HG03439 (cell line): ENCODE data around the gene LSM3.
A peak's percentile ranks its signal among the peaks of the same experiment; 100 is the strongest.

Experiments used
- ATAC-seq: cut with Tn5 transposase; IDR thresholded peaks from one replicate; pipeline ENCODE4 v1.9.1; 2021; ENCODE audit warnings: mild to moderate bottlenecking, moderate library complexity; ENCODE audit not compliant: unreplicated experiment

Gene LSM3

GRCh38 chr3:14143271-14144225, 35.1 kb upstream of the LSM3 start:
- no peak for ATAC-seq

- peak; percentile 88 for ATAC-seq
Observed at GRCh38 chr3:14144423-14145075, 34.1 kb upstream of the LSM3 start.

GRCh38 chr3:14145236-14145635, 33.4 kb upstream of the LSM3 start:
- ATAC-seq = no peak

DNA sequence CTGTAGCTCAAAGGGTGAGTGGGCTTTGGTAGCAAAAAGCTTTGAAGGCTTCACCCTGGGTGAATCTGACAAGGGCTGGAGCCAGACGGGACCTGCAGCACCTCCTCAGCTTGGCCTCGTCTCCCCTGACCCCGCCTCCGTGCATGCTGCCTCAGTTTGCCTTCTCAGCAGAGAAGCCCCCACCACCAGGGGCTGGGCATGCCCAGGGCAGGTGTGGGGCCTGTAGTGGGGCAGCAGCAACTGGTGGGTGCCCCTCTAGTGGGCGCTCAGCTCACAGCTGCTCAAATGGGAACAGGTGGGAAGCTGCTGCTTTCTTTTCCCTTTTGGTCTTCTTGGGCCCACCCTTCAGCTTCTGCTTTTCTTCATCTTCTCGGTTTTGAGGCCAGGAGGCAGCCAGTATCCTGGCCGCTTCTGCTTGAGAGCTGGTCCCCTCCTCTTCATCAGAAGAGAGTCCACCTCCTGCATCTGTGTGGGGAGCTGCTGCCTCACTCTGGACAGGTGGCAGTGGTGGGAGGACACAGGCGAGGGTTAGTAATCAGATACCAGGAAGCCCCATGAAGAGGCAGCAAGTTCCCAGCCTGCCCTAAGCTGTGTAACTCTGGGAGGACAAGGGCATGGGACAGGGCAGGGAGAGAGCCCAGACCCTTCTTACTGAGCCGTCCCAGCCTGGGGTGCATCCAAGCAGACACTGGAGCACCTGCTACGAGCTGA, 32.8 kb upstream of the LSM3 start:
- no peak for ATAC-seq

- ATAC-seq = no peak
Observed at GRCh38 chr3:14146381-14147065, 32.1 kb upstream of the LSM3 start.

DNA sequence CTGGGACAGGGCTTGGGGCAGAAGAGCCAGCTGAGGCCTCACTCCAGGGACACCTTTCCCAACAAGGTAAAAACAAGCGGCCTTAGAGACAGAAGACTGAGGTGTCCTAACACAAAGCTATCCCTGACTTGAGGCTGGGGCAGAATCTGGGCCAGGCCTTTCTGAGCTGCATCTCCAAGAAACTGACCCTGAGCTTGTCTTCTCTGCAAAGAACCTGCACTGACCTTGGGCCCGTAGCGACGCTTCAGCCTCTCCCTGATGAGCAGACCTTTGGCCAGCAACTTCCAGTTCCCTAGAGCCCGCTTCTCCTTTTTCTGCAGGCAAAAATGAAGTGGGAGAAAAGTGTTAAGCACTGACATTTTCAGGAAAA, 31.6 kb upstream of the LSM3 start:
- ATAC-seq = no peak

GRCh38 chr3:14147617-14148016, 31.0 kb upstream of the LSM3 start:
- no peak for ATAC-seq

- no peak for ATAC-seq
Observed at GRCh38 chr3:14148041-14148985, 30.3 kb upstream of the LSM3 start.

GRCh38 chr3:14150078-14150477, 28.5 kb upstream of the LSM3 start:
- no peak for ATAC-seq

DNA sequence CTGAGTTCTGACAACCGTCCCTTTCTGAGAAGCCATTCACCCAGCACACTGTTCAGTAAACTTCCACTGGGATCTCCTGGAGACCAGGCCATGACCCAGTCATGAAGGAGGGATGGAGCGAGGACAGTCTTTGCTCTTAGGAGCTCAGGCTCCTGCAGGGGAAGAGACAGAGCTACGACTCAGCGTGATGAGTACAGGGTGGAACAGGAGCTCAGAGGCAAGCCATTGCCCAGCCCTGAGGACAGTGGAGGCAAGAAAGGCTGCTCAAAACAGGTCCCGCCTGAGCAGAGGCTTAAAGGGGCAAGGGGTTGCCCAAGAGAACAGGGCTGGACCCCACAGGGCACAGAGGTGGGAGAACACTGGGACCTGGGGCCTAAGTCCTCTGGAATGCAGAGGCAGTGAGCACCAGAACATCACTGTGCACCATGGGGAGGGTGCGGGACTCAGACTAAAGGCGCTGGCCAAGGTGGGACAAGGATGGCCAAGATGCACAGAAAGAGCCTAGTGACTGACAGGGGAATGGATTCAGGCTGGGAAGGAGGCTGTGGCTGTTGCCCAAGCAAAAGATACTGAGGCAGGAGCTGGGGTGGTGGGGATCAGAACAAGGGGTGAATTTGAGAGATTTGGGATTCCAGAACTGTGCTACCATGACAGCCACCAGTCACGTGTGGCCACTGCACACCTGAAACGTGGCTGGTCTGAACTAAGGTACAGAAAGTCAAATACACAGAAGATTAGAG, 28.0 kb upstream of the LSM3 start:
- no peak for ATAC-seq

- no peak for ATAC-seq
Observed at GRCh38 chr3:14151471-14152083, 27.0 kb upstream of the LSM3 start.

- ATAC-seq = no peak
Observed at GRCh38 chr3:14152233-14152962, 26.2 kb upstream of the LSM3 start.

GRCh38 chr3:14152963-14153355, 25.7 kb upstream of the LSM3 start:
- no peak for ATAC-seq

GRCh38 chr3:14153663-14154062, 25.0 kb upstream of the LSM3 start:
- no peak for ATAC-seq

DNA sequence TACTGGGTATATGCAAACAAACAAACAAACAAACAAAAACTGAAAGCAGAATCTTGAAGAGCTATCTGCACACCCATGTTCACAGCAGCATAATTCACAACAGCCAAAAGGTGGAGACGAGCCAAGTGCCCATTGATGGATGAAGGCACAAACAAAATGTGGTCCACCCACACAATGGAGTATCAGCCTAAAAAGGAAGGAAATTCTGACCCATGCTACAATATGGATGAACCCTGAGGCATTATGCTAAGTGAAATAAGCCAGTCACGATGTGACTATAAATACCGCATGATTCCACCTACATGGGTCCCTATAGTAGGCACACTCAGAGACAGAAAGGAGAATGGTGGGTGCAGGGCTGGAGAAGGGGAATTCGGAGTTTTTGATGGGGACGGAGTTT, 24.3 kb upstream of the LSM3 start:
- no peak for ATAC-seq

DNA sequence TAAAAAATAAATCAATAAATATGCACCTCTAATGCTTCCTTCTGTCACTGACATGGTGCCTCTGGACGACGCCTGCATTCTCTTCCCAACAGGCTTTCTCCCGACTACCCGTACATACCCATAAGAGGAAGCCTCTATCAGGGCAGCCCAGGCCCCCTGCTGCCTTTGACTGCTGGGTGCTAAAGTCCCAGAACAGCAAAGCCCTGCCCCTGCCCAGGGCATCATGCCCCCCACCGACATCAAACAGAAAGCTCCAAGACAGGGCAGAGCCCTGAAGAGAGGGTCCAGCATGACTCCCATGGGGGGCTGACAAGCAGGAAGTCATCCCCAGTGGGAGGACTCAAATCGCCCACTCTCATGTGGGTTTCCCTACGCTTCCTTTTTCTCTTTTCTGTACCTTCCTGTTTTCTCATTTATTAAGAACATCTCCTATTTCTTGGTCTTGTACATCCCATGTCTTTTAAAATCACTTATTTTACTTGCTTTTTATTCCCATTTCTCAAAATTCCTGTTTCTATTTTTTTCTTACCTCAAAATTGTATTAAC, 23.6 kb upstream of the LSM3 start:
- no peak for ATAC-seq

GRCh38 chr3:14156201-14156600, 22.4 kb upstream of the LSM3 start:
- ATAC-seq = no peak
